ENCODE data around the gene CTR9. TPM values are rescaled to one million over a fixed set of nuclear protein-coding genes. Genes with fewer than 3 reads are reported as not detected.
A peak's percentile ranks its signal among the peaks of the same experiment; 100 is the strongest.

Gene CTR9
- total and polyA plus RNA-seq, 9 of the 15 experiments (the other 6 are each of a cell fraction or from before 2014, with no cell fraction given), result 25.4 to 79.3 (median 47.3) TPM

DNA sequence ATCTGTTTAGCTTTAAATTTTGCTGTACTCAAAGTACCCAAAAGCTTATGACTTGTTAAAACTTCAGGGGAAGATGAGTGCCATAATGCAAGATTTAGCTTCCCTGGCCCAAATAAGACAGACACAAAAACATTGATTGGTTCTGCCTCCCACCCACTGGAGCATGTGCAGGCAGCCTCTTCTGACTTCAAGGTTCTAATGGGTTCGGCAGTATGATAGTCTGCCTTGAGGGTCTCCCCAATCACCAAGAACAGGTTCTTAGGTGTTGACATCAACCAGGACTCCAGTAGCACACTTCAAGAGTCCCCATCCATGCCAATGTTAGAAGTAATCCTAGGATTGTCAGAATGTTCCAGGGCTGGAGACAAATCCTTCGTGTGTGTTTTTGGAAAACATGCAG is 45.1 kb downstream of the CTR9 start (continued):
- TF ChIP-seq ARID1B (IDR thresholded peaks at IDR 0.05) (no peak), YBX1 (IDR thresholded peaks at IDR 0.05) (no peak), RBBP5 (IDR thresholded peaks at IDR 0.05; ENCODE audit: borderline replicate concordance, insufficient read depth, low read length, poor library complexity, severe bottlenecking) (no peak), RB1 (IDR thresholded peaks at IDR 0.05; ENCODE audit: low read depth) (no peak), TCFL5 (CRISPR knock-in tag; conservative IDR thresholded peaks at IDR 0.05) (no peak), ILF3 (IDR thresholded peaks at IDR 0.05; ENCODE audit: borderline replicate concordance) (0 out of 2 replicates have a peak, but pooled peaks have one; percentile 51), FOXJ3 (CRISPR knock-in tag; IDR thresholded peaks at IDR 0.05) (no peak), SRSF9 (IDR thresholded peaks at IDR 0.05; ENCODE audit: borderline replicate concordance, low read depth, low read length) (no peak), U2AF2 (optimal IDR thresholded peaks at IDR 0.05; ENCODE audit: low read depth, low read length) (no peak)
- TF ChIP-seq, protein P1, sequence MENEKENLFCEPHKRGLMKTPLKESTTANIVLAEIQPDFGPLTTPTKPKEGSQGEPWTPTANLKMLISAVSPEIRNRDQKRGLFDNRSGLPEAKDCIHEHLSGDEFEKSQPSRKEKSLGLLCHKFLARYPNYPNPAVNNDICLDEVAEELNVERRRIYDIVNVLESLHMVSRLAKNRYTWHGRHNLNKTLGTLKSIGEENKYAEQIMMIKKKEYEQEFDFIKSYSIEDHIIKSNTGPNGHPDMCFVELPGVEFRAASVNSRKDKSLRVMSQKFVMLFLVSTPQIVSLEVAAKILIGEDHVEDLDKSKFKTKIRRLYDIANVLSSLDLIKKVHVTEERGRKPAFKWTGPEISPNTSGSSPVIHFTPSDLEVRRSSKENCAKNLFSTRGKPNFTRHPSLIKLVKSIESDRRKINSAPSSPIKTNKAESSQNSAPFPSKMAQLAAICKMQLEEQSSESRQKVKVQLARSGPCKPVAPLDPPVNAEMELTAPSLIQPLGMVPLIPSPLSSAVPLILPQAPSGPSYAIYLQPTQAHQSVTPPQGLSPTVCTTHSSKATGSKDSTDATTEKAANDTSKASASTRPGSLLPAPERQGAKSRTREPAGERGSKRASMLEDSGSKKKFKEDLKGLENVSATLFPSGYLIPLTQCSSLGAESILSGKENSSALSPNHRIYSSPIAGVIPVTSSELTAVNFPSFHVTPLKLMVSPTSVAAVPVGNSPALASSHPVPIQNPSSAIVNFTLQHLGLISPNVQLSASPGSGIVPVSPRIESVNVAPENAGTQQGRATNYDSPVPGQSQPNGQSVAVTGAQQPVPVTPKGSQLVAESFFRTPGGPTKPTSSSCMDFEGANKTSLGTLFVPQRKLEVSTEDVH (IDR thresholded peaks at IDR 0.05; ENCODE audit: low read depth, partially characterized antibody), result peak; percentile 53
- TF ChIP-seq, protein P2, sequence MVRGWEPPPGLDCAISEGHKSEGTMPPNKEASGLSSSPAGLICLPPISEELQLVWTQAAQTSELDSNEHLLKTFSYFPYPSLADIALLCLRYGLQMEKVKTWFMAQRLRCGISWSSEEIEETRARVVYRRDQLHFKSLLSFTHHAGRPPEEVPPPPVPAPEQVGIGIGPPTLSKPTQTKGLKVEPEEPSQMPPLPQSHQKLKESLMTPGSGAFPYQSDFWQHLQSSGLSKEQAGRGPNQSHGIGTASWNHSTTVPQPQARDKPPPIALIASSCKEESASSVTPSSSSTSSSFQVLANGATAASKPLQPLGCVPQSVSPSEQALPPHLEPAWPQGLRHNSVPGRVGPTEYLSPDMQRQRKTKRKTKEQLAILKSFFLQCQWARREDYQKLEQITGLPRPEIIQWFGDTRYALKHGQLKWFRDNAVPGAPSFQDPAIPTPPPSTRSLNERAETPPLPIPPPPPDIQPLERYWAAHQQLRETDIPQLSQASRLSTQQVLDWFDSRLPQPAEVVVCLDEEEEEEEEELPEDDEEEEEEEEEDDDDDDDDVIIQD (CRISPR knock-in tag; IDR thresholded peaks at IDR 0.05), result no peak
- TF ChIP-seq, protein P3, sequence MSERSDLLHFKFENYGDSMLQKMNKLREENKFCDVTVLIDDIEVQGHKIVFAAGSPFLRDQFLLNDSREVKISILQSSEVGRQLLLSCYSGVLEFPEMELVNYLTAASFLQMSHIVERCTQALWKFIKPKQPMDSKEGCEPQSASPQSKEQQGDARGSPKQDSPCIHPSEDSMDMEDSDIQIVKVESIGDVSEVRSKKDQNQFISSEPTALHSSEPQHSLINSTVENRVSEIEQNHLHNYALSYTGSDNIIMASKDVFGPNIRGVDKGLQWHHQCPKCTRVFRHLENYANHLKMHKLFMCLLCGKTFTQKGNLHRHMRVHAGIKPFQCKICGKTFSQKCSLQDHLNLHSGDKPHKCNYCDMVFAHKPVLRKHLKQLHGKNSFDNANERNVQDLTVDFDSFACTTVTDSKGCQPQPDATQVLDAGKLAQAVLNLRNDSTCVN (CRISPR knock-in tag; IDR thresholded peaks at IDR 0.05), result no peak
- TF ChIP-seq, protein P4, sequence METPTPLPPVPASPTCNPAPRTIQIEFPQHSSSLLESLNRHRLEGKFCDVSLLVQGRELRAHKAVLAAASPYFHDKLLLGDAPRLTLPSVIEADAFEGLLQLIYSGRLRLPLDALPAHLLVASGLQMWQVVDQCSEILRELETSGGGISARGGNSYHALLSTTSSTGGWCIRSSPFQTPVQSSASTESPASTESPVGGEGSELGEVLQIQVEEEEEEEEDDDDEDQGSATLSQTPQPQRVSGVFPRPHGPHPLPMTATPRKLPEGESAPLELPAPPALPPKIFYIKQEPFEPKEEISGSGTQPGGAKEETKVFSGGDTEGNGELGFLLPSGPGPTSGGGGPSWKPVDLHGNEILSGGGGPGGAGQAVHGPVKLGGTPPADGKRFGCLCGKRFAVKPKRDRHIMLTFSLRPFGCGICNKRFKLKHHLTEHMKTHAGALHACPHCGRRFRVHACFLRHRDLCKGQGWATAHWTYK (CRISPR knock-in tag; IDR thresholded peaks at IDR 0.05), result no peak
- TF ChIP-seq, protein P5, sequence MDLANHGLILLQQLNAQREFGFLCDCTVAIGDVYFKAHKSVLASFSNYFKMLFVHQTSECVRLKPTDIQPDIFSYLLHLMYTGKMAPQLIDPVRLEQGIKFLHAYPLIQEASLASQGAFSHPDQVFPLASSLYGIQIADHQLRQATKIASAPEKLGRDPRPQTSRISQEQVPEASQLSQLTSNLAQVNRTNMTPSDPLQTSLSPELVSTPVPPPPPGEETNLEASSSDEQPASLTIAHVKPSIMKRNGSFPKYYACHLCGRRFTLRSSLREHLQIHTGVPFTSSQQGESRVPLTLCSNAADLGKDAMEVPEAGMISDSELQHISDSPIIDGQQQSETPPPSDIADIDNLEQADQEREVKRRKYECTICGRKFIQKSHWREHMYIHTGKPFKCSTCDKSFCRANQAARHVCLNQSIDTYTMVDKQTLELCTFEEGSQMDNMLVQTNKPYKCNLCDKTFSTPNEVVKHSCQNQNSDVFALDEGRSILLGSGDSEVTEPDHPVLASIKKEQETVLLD (IDR thresholded peaks at IDR 0.05), result no peak
- TF ChIP-seq, protein P6, sequence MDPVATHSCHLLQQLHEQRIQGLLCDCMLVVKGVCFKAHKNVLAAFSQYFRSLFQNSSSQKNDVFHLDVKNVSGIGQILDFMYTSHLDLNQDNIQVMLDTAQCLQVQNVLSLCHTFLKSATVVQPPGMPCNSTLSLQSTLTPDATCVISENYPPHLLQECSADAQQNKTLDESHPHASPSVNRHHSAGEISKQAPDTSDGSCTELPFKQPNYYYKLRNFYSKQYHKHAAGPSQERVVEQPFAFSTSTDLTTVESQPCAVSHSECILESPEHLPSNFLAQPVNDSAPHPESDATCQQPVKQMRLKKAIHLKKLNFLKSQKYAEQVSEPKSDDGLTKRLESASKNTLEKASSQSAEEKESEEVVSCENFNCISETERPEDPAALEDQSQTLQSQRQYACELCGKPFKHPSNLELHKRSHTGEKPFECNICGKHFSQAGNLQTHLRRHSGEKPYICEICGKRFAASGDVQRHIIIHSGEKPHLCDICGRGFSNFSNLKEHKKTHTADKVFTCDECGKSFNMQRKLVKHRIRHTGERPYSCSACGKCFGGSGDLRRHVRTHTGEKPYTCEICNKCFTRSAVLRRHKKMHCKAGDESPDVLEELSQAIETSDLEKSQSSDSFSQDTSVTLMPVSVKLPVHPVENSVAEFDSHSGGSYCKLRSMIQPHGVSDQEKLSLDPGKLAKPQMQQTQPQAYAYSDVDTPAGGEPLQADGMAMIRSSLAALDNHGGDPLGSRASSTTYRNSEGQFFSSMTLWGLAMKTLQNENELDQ (CRISPR knock-in tag; IDR thresholded peaks at IDR 0.05; ENCODE audit: borderline replicate concordance), result no peak
- TF ChIP-seq, protein P7, sequence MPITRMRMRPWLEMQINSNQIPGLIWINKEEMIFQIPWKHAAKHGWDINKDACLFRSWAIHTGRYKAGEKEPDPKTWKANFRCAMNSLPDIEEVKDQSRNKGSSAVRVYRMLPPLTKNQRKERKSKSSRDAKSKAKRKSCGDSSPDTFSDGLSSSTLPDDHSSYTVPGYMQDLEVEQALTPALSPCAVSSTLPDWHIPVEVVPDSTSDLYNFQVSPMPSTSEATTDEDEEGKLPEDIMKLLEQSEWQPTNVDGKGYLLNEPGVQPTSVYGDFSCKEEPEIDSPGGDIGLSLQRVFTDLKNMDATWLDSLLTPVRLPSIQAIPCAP (CRISPR knock-in tag; IDR thresholded peaks at IDR 0.05; ENCODE audit: borderline replicate concordance), result no peak
